ENCODE results near the gene PPARG. TPM values are rescaled to one million over a fixed set of nuclear protein-coding genes. Genes with fewer than 3 reads are reported as not detected.

Gene PPARG
- total RNA-seq, 4 donors from 2014 or later, result 199 to 374 (median 218) TPM

DNA sequence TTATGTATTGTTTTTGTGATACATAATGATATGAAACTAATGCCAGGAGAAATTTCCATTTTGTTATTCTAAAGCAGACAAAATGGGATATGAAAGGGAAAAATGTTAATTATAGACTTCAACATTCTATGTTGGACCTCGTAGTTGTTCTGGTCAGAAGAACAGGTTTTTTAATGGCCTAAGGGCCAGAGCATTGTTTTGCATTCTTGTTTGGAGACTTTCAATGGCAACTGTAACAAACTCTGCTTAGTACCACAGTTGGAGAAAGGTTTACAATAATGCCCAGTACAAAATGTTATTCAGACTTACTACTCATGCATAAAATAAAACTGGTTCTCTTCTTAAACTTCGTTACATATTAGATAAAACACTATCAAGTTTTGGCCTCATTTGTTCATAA lies 12.2 kb downstream of the PPARG start:
- ATAC-seq (ENCODE audit: low FRiP score), result no peak
- no peak for DNase-seq (ENCODE audit: low spot score)
- TF ChIP-seq, protein P1, sequence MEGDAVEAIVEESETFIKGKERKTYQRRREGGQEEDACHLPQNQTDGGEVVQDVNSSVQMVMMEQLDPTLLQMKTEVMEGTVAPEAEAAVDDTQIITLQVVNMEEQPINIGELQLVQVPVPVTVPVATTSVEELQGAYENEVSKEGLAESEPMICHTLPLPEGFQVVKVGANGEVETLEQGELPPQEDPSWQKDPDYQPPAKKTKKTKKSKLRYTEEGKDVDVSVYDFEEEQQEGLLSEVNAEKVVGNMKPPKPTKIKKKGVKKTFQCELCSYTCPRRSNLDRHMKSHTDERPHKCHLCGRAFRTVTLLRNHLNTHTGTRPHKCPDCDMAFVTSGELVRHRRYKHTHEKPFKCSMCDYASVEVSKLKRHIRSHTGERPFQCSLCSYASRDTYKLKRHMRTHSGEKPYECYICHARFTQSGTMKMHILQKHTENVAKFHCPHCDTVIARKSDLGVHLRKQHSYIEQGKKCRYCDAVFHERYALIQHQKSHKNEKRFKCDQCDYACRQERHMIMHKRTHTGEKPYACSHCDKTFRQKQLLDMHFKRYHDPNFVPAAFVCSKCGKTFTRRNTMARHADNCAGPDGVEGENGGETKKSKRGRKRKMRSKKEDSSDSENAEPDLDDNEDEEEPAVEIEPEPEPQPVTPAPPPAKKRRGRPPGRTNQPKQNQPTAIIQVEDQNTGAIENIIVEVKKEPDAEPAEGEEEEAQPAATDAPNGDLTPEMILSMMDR (IDR thresholded peaks at IDR 0.05), result no peak

DNA sequence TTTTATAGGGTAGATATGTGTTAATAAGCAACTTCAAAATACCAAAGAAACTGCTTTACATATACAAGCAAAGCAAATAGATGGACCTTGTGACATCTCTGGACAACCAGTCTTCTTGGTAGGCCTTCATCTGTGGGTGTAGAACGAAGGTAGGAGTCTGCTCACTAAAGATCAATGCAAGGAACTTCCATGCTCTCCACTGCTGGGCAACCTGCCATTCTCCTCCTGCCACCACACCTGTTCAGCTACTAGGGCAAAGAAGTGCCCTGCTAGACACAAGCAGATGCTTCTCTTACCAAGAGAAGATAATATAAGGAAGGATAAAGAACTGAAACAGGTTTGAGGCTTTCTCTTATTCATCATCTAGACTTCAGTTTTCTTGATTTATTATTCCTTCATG lies 12.6 kb downstream of the PPARG start:
- TF ChIP-seq, protein P1 (IDR thresholded peaks at IDR 0.05), result no peak
- DNase-seq (ENCODE audit: low spot score) (no peak), ATAC-seq (ENCODE audit: low FRiP score) (no peak)

DNA sequence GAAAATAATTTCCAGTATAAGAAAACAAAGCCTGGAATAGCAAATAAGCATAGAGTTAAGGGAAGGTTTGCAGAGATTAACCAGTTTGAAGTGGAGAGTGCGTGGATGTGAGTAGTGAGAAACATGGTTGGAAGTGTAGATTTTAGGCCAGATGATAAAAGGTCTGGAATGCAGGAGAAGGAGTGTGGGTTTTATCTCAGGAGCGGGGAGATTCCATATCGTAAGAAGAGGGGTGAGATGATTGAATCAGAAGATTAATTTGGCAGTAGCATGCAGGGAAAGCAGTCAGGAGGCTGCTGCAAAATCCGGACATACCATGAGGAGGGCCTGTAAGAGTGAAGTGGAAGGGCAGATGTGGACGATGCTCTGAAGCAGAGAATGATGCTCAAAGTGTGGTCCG lies 13.7 kb downstream of the PPARG start:
- TF ChIP-seq, protein P1 (IDR thresholded peaks at IDR 0.05), result no peak
- ATAC-seq (ENCODE audit: low FRiP score) (no peak), DNase-seq (ENCODE audit: low spot score) (no peak)

DNA sequence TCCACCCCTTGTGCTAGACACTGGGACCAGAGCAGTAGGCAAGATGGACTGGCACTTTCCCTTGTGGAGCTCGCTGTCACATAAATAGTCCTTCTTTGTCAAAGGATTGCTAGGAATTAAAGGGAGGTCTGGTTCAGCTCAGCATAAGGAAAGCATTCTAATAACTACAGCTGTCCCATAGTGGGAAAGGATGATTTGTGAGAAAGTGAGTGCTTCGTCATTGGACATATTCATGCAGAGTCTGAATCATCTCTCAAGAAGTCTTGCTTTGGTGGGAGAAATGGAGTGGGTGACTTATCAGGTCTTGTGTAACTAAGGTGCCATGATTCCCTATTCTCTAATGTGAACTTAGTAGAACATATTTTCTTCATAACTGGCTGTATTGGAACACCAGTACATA lies 14.7 kb downstream of the PPARG start:
- ATAC-seq (ENCODE audit: low FRiP score) (peak; percentile 59), DNase-seq (ENCODE audit: low spot score) (no peak)
- TF ChIP-seq, protein P1 (IDR thresholded peaks at IDR 0.05), result no peak

DNA sequence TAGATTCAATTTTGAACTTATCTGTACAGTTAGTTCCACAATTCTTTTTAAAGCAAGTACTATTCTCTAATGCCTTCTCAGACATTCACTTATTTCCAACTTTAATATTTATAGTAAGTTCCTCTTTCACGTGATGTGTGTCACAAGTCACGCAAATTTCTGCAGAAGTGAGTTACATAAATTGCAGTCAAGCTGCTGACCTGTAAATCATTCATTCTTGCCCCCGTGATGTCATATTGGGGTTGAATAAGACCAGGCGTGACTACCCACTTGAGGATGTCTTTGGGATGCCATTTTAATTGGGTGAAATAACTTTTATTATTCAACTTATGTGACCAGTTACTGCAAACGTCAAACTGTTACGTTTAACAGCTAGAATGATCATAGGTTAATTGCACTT lies 15.1 kb downstream of the PPARG start:
- ATAC-seq (ENCODE audit: low FRiP score) (no peak), DNase-seq (ENCODE audit: low spot score) (no peak)
- TF ChIP-seq, protein P1 (IDR thresholded peaks at IDR 0.05), result no peak

DNA sequence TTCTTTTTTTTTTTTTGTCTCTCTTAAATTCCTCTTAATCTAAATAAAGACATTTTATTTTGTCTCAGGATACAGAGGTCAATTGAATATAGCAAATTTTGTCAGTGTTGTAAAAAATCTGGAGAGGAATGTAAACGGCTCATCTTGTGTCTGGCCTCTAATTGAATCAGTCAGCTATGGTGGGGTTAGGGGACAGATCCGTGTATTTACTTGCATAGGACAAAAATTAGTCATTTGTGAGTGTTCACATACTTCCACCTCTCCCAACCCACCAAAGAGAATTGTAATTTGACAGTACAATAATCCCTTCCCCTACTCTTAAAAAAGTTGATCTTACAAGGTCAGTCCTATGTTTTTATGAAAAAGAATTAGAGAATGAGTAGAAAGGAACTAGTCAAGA lies 18.3 kb downstream of the PPARG start:
- TF ChIP-seq, protein P1 (IDR thresholded peaks at IDR 0.05), result no peak
- no peak for ATAC-seq (ENCODE audit: low FRiP score)
- DNase-seq (ENCODE audit: low spot score), result no peak

DNA sequence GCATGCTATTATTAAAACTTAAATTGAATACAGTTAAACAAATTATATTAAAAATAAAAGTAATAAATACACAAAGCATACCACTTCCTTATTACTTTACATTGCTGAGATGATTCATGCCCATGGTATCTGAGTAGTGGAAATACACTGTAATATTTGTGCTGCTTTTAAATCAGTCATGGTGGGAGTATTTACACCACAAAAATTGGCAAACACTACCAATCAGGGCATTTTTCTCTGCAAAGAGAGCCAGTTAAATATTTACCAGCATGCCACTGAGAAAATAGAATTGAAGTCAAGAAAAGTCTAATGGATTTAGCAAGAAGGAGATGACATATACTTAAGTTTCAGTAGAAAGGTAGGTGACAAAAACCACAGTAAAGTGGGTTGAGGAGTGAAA lies 19.6 kb downstream of the PPARG start:
- TF ChIP-seq, protein P1 (IDR thresholded peaks at IDR 0.05), result no peak
- ATAC-seq (ENCODE audit: low FRiP score) (no peak), DNase-seq (ENCODE audit: low spot score) (no peak)

All from omental fat pad (tissue), 4 donors.